IMR-90 (cell line): ENCODE results near the gene ARL6IP6. TPM values are rescaled to one million over a fixed set of nuclear protein-coding genes. Genes with fewer than 3 reads are reported as not detected.

ENCODE experiments used
- ATAC-seq: fragments of 200-7000 bp; cut with Tn5 transposase; 2 replicates; pipeline ENCODE4 v1.9.1; 2020; ENCODE audit warnings: low read depth, mild to moderate bottlenecking, moderate library complexity
- BruUV-seq: library from RNA; stranded (reverse); fragments of 400-500 nt; replicated peaks from 2 replicates; lab custom pipeline; 2021; lab: Mats Ljungman, UMichigan
- CTCF ChIA-PET: fragments of 300-600 bp; formaldehyde crosslinking; extraction: SDS; loops from one replicate; lab custom pipeline; 2021; ENCODE audit warnings: antibody characterized with exemption; lab: Yijun Ruan, JAX
- POLR2A ChIA-PET: fragments of 300-600 bp; sonication (Branson Sonifier 250); formaldehyde crosslinking; loops from one replicate; lab custom pipeline; 2022; ENCODE audit warnings: antibody characterized with exemption; ENCODE audit not compliant: unreplicated experiment; lab: Charles Lee
- DNase-seq: peaks from one replicate; pipeline ENCODE4 v3.0.0; 2013
- H2AFZ ChIP-seq: replicated peaks from 2 replicates; pipeline ENCODE3; 2013; ENCODE audit warnings: low read length, mild to moderate bottlenecking; ENCODE audit not compliant: poor library complexity
- H2AK5ac ChIP-seq: 2 replicates; pipeline ENCODE4 v1.6.1; 2013; ENCODE audit warnings: low read depth, low read length, inconsistent platforms
- H2AK9ac ChIP-seq: replicated peaks from 2 replicates; pipeline ENCODE3; 2013; ENCODE audit warnings: mild to moderate bottlenecking, low read depth, low read length, moderate library complexity; ENCODE audit not compliant: poor library complexity
- H2BK120ac ChIP-seq: 2 replicates; pipeline ENCODE4 v1.6.1; 2013; ENCODE audit warnings: low read depth, low read length, inconsistent platforms
- H2BK15ac ChIP-seq: 3 replicates; pipeline ENCODE4 v1.6.1; 2013; ENCODE audit warnings: low read depth, low read length, inconsistent platforms
- H2BK20ac ChIP-seq: 2 replicates; pipeline ENCODE4 v1.6.1; 2013; ENCODE audit warnings: low read depth, mild to moderate bottlenecking, inconsistent platforms, low read length, moderate library complexity
- H2BK5ac ChIP-seq: 2 replicates; pipeline ENCODE4 v1.6.1; 2013; ENCODE audit warnings: mild to moderate bottlenecking, low read depth, low read length, inconsistent platforms; ENCODE audit not compliant: poor library complexity, severe bottlenecking
- H3K14ac ChIP-seq: replicated peaks from 2 replicates; pipeline ENCODE4 v1.6.1; 2013; ENCODE audit warnings: low read depth, low read length, inconsistent platforms
- H3K18ac ChIP-seq: 2 replicates; pipeline ENCODE4 v1.6.1; 2013; ENCODE audit warnings: low read depth, low read length, control low read depth
- H3K23ac ChIP-seq: 2 replicates; pipeline ENCODE4 v1.6.1; 2013; ENCODE audit warnings: low read depth, low read length, inconsistent platforms
- H3K27ac ChIP-seq: 2 replicates; pipeline ENCODE4 v1.5.1; 2013; ENCODE audit warnings: mild to moderate bottlenecking, control low read depth, low read length; ENCODE audit not compliant: insufficient read depth
- H3K27me3 ChIP-seq: 2 replicates; pipeline ENCODE4 v1.6.1; 2013; ENCODE audit warnings: low read length; ENCODE audit not compliant: control insufficient read depth, insufficient read depth
- H3K36me3 ChIP-seq: 2 replicates; pipeline ENCODE4 v1.6.1; 2013; ENCODE audit warnings: low read length, mixed read lengths; ENCODE audit not compliant: control insufficient read depth, insufficient read depth
- H3K4ac ChIP-seq: 2 replicates; pipeline ENCODE4 v1.6.1; 2013; ENCODE audit warnings: low read depth, low read length, inconsistent platforms
- H3K4me1 ChIP-seq: 2 replicates; pipeline ENCODE4 v1.6.1; 2013; ENCODE audit warnings: low read length, mixed read lengths; ENCODE audit not compliant: control insufficient read depth, insufficient read depth
- H3K4me2 ChIP-seq: 2 replicates; pipeline ENCODE4 v1.6.1; 2013; ENCODE audit warnings: low read depth, mild to moderate bottlenecking, control low read depth, low read length, moderate library complexity
- H3K4me3 ChIP-seq: 2 replicates; pipeline ENCODE4 v1.5.1; 2013; ENCODE audit warnings: low read depth, mild to moderate bottlenecking, control low read depth, low read length, moderate library complexity; ENCODE audit not compliant: insufficient read depth
- H3K56ac ChIP-seq: 2 replicates; pipeline ENCODE4 v1.6.1; 2013; ENCODE audit warnings: low read length, inconsistent platforms; ENCODE audit not compliant: insufficient read depth; ENCODE audit errors: extremely low read depth
- H3K79me1 ChIP-seq, 2 experiments: 2 replicates each; pipeline ENCODE4 v1.6.1; 2013; ENCODE audit warnings: low read length in 2 of 2, inconsistent platforms in 1 of 2, low read depth in 1 of 2
- H3K9ac ChIP-seq: 2 replicates; pipeline ENCODE4 v1.6.1; 2013; ENCODE audit warnings: low read depth, low read length, control low read depth
- H3K9me1 ChIP-seq: 2 replicates; pipeline ENCODE4 v1.6.1; 2013; ENCODE audit warnings: low read length, inconsistent platforms; ENCODE audit not compliant: insufficient read depth
- H3K9me3 ChIP-seq: 2 replicates; pipeline ENCODE4 v1.6.1; 2013; ENCODE audit warnings: low read length; ENCODE audit not compliant: control insufficient read depth, insufficient read depth
- H4K20me1 ChIP-seq: 2 replicates; pipeline ENCODE4 v1.6.1; 2013; ENCODE audit warnings: low read length, inconsistent platforms; ENCODE audit not compliant: insufficient read depth
- H4K5ac ChIP-seq: 2 replicates; pipeline ENCODE4 v1.6.1; 2013; ENCODE audit warnings: mild to moderate bottlenecking, low read depth, low read length, control low read depth
- H4K8ac ChIP-seq, 2 experiments: 2 replicates each; pipeline ENCODE4 v1.6.1; 2013; ENCODE audit warnings: low read depth in 2 of 2, low read length in 2 of 2, control low read depth in 1 of 2, inconsistent platforms in 1 of 2
- H4K91ac ChIP-seq: 2 replicates; pipeline ENCODE4 v1.6.1; 2013; ENCODE audit warnings: low read depth, low read length, inconsistent platforms; ENCODE audit not compliant: insufficient read depth
- BHLHE40 ChIP-seq: fragments of 150-350 bp; IDR thresholded peaks from 2 replicates; pipeline ENCODE4 v1.6.1; 2016; ENCODE audit warnings: mild to moderate bottlenecking, low read depth, low read length
- CHD1 ChIP-seq: IDR thresholded peaks from 2 replicates; pipeline ENCODE4 v1.6.1; 2012; ENCODE audit warnings: low read depth, low read length, improper control_type of control experiment
- FOS ChIP-seq: fragments of 150-350 bp; IDR thresholded peaks from 2 replicates; pipeline ENCODE4 v1.6.1; 2016; ENCODE audit warnings: low read depth, low read length
- MAZ ChIP-seq: IDR thresholded peaks from 2 replicates; pipeline ENCODE4 v1.6.1; 2012; ENCODE audit warnings: low read depth, mild to moderate bottlenecking, low read length, improper control_type of control experiment, moderate library complexity, borderline replicate concordance
- MXI1 ChIP-seq: IDR thresholded peaks from 2 replicates; pipeline ENCODE4 v1.6.1; 2012; ENCODE audit warnings: low read depth, mild to moderate bottlenecking, low read length, moderate library complexity, borderline replicate concordance
- POLR2A ChIP-seq: IDR thresholded peaks from 2 replicates; pipeline ENCODE4 v1.6.1; 2012; ENCODE audit warnings: mild to moderate bottlenecking, low read depth, low read length
- RAD21 ChIP-seq: IDR thresholded peaks from 2 replicates; pipeline ENCODE4 v1.6.1; 2012; ENCODE audit warnings: low read length, improper control_type of control experiment
- RCOR1 ChIP-seq: IDR thresholded peaks from 2 replicates; pipeline ENCODE4 v1.6.1; 2012; ENCODE audit warnings: mild to moderate bottlenecking, low read length, improper control_type of control experiment; ENCODE audit not compliant: insufficient replicate concordance
- RFX5 ChIP-seq: IDR thresholded peaks from 2 replicates; pipeline ENCODE4 v1.8.0; 2012; ENCODE audit warnings: low read depth, mild to moderate bottlenecking, low read length, moderate library complexity
- WGBS, 2 experiments: methylation state at CpG; one replicate each; pipeline versions ENCODE4 v1.1.5 to v1.1.7; 2013; ENCODE audit warnings: missing lambda C conversion rate in 2 of 2; ENCODE audit not compliant: insufficient read length in 1 of 2; ENCODE audit errors: extremely low coverage in 2 of 2; 5-methylcytosine and 5-hydroxymethylcytosine counted together
- dilution Hi-C: fragments of 300-500 bp; cut with HindIII; formaldehyde crosslinking; loops from one replicate; pipeline ENCODE4 v1.14.3; 2018; ENCODE audit warnings: low sequenced_read_pairs; ENCODE audit not compliant: unreplicated experiment
- in situ Hi-C: fragments of 300-500 bp; cut with MboI; formaldehyde crosslinking; loops from 3 replicates; pipeline ENCODE4 v1.14.3; 2019; ENCODE audit warnings: low sequenced_read_pairs, inconsistent platforms, mixed read lengths
- intact Hi-C: fragments of 100-400 bp; cut with micrococcal nuclease; formaldehyde crosslinking; loops from 2 replicates; pipeline ENCODE4 v1.10.0; 2022
- polyA plus RNA-seq, 3 experiments: library from polyadenylated mRNA; depleted of rRNA; stranded (reverse); fragments of >200 nt; gene quantifications; 2 replicates each; pipeline ENCODE4 v1.2.3, GENCODE V29; 2012; ENCODE audit warnings: low replicate concordance in 1 of 3
- total RNA-seq: library from RNA; depleted of rRNA; stranded (reverse); fragments of >200 nt; gene quantifications from 2 replicates; pipeline ENCODE4 v1.2.3, GENCODE V29; 2012
- TF ChIP-seq, protein P1 (sequence below): conservative IDR thresholded peaks from 2 replicates; pipeline ENCODE4 v1.5.1; 2012; ENCODE audit warnings: mild to moderate bottlenecking, low read depth, low read length, improper control_type of control experiment
- TF ChIP-seq, protein P2 (sequence below): fragments of 150-350 bp; IDR thresholded peaks from 2 replicates; pipeline ENCODE4 v1.6.1; 2017; ENCODE audit warnings: mild to moderate bottlenecking, antibody characterized with exemption, low read length, low read depth

ARL6IP6 gene
- total and polyA plus RNA-seq, 2 of the 4 experiments (the other 2 are of a cell fraction), result 4.1 to 14.7 TPM

DNA sequence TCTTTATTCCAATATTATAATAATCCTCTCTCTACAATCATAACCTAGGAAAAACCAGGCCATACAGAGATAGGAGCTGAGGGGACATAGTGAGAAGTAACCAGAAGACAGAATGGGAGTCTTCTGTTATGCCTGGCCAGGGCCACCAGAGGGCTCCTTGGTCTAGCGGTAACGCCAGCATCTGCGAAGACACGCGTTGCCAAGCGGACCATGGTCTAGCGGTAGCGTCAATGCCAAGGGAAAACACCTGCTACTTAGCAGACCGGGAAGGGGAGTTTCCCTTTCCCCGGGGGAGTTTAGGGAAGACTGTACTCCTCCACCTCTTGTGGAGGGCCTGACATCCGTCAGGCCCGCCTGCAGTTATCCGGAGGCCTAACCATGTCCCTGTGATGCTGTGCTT, 36.6 kb downstream of the ARL6IP6 start:
- no peak overlapping the region for H4K8ac ChIP-seq
- H3K9me3 ChIP-seq, result no peaks in the 10 kb centered on the region
- no peak overlapping the region for H3K23ac ChIP-seq
- H4K91ac ChIP-seq, result no peak overlapping the region
- no peak overlapping the region for H3K14ac ChIP-seq
- dilution Hi-C loops, result no loop called here
- no peak overlapping the region for H2BK5ac ChIP-seq
- H3K4me1 ChIP-seq, result no peaks in the 10 kb centered on the region
- H2AFZ ChIP-seq, result no peak overlapping the region
- in situ Hi-C loops, result no loop called here
- no peak overlapping the region for H3K4me3 ChIP-seq
- no peak overlapping the region for H3K18ac ChIP-seq
- H2BK15ac ChIP-seq, result no peak overlapping the region
- CTCF ChIA-PET, result no interaction called here
- no peaks in the 10 kb centered on the region for H3K27me3 ChIP-seq
- no peak overlapping the region for H2BK20ac ChIP-seq
- no peak overlapping the region for H3K4me2 ChIP-seq
- POLR2A ChIA-PET, result no interaction called here
- DNase-seq (no peak), ATAC-seq (no peak)
- no peak overlapping the region for H2AK5ac ChIP-seq
- 100% methylated on average over 1 of the region's 13 CpGs; no CpG with 5 or more reads in 1 of the 2 experiments for WGBS, 2 experiments
- H3K27ac ChIP-seq, result no peak overlapping the region
- BruUV-seq, result no TSS peak
- H4K5ac ChIP-seq, result no peak overlapping the region
- H4K20me1 ChIP-seq, result no peaks in the 10 kb centered on the region
- H3K9me1 ChIP-seq, result no peaks in the 10 kb centered on the region
- peaks cover 10% of the 10 kb centered on the region for H3K36me3 ChIP-seq
- H3K4ac ChIP-seq, result no peak overlapping the region
- H2BK120ac ChIP-seq, result no peak overlapping the region
- intact Hi-C loops, result no loop called here
- H2AK9ac ChIP-seq, result no peak overlapping the region
- no peak overlapping the region for H3K56ac ChIP-seq
- H3K9ac ChIP-seq, result no peak overlapping the region
- TF ChIP-seq MAZ, result no peak
- TF ChIP-seq, protein P1, sequence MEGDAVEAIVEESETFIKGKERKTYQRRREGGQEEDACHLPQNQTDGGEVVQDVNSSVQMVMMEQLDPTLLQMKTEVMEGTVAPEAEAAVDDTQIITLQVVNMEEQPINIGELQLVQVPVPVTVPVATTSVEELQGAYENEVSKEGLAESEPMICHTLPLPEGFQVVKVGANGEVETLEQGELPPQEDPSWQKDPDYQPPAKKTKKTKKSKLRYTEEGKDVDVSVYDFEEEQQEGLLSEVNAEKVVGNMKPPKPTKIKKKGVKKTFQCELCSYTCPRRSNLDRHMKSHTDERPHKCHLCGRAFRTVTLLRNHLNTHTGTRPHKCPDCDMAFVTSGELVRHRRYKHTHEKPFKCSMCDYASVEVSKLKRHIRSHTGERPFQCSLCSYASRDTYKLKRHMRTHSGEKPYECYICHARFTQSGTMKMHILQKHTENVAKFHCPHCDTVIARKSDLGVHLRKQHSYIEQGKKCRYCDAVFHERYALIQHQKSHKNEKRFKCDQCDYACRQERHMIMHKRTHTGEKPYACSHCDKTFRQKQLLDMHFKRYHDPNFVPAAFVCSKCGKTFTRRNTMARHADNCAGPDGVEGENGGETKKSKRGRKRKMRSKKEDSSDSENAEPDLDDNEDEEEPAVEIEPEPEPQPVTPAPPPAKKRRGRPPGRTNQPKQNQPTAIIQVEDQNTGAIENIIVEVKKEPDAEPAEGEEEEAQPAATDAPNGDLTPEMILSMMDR, result no peak
- TF ChIP-seq BHLHE40, result no peak
- TF ChIP-seq FOS, result no peak
- TF ChIP-seq CHD1, result no peak
- TF ChIP-seq, protein P2, sequence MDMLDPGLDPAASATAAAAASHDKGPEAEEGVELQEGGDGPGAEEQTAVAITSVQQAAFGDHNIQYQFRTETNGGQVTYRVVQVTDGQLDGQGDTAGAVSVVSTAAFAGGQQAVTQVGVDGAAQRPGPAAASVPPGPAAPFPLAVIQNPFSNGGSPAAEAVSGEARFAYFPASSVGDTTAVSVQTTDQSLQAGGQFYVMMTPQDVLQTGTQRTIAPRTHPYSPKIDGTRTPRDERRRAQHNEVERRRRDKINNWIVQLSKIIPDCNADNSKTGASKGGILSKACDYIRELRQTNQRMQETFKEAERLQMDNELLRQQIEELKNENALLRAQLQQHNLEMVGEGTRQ, result no peak
- TF ChIP-seq RCOR1, result no peak
- TF ChIP-seq POLR2A, result no peak
- no peak for TF ChIP-seq RFX5
- no peak for TF ChIP-seq MXI1
- no peak for TF ChIP-seq RAD21
- peaks cover 3 to 11% of the 10 kb centered on the region in 2 experiments; a peak in 2 of 4 replicates for H3K79me1 ChIP-seq
